ENCODE results near the gene SERINC5.

The SERINC5 gene

GRCh38 chr5:80090884-80091166 is 165.0 kb downstream of the SERINC5 start:
- no peak overlapping the region for H3K18ac ChIP-seq (ENCODE audit: low read length)
- no peak overlapping the region for H4K8ac ChIP-seq (ENCODE audit: low read depth, low read length)
- H3K9ac ChIP-seq (ENCODE audit: low read length): no peak overlapping the region
- DNase-seq: peak; percentile 60
- no peak overlapping the region for H2BK120ac ChIP-seq (ENCODE audit: low read depth, low read length)
- H3K27me3 ChIP-seq (ENCODE audit: insufficient read depth, low read length, poor library complexity): no peaks in the 10 kb centered on the region
- WGBS (ENCODE audit: extremely low coverage, insufficient coverage, low lambda C conversion rate): no CpG with 5 or more reads among the region's 5 CpGs
- no peak overlapping the region for H3K56ac ChIP-seq (ENCODE audit: low read length)
- no peaks in the 10 kb centered on the region for H3K36me3 ChIP-seq (ENCODE audit: control insufficient read depth, insufficient read depth, low read length)
- no peak overlapping the region for H2BK15ac ChIP-seq (replicated peaks; ENCODE audit: low read depth)
- H2BK5ac ChIP-seq (ENCODE audit: low read length): no peak overlapping the region
- no peak overlapping the region for H3K23ac ChIP-seq (ENCODE audit: low read length)
- H3K79me1 ChIP-seq (ENCODE audit: low read length): no peaks in the 10 kb centered on the region
- H3K4me1 ChIP-seq (ENCODE audit: control insufficient read depth, low read depth, low read length): no peaks in the 10 kb centered on the region
- no peaks in the 10 kb centered on the region for H3K79me2 ChIP-seq (ENCODE audit: control insufficient read depth, insufficient read depth, low read length)
- H3K4me2 ChIP-seq (ENCODE audit: low read length): no peak overlapping the region
- H2AK5ac ChIP-seq (ENCODE audit: low read length): no peak overlapping the region
- no peak overlapping the region for H4K5ac ChIP-seq (ENCODE audit: low read length)
- H3K4ac ChIP-seq (ENCODE audit: low read depth, low read length): no peak overlapping the region
- no peak overlapping the region for H3K4me3 ChIP-seq (ENCODE audit: low read length)
- no peak overlapping the region for H3K27ac ChIP-seq (ENCODE audit: low read depth, low read length)

- Histone ChIP-seq H4K8ac (ENCODE audit: low read depth, low read length) (no peak overlapping the region), H3K36me3 (ENCODE audit: control insufficient read depth, insufficient read depth, low read length) (no peaks in the 10 kb centered on the region), H3K79me2 (ENCODE audit: control insufficient read depth, insufficient read depth, low read length) (no peaks in the 10 kb centered on the region), H4K5ac (ENCODE audit: low read length) (no peak overlapping the region), H3K4me1 (ENCODE audit: control insufficient read depth, low read depth, low read length) (no peaks in the 10 kb centered on the region), H3K79me1 (ENCODE audit: low read length) (no peaks in the 10 kb centered on the region), H3K18ac (ENCODE audit: low read length) (no peak overlapping the region), H3K4me3 (ENCODE audit: low read length) (no peak overlapping the region), H3K23ac (ENCODE audit: low read length) (no peak overlapping the region), H2BK5ac (ENCODE audit: low read length) (no peak overlapping the region), H3K27ac (ENCODE audit: low read depth, low read length) (no peak overlapping the region), H3K9ac (ENCODE audit: low read length) (no peak overlapping the region), H3K56ac (ENCODE audit: low read length) (no peak overlapping the region), H2BK120ac (ENCODE audit: low read depth, low read length) (no peak overlapping the region), H3K4me2 (ENCODE audit: low read length) (no peak overlapping the region), H3K27me3 (ENCODE audit: insufficient read depth, low read length, poor library complexity) (no peaks in the 10 kb centered on the region), H2BK15ac (replicated peaks; ENCODE audit: low read depth) (no peak overlapping the region), H2AK5ac (ENCODE audit: low read length) (no peak overlapping the region), H3K4ac (ENCODE audit: low read depth, low read length) (no peak overlapping the region)
- 100% methylated on average over 2 of the region's 19 CpGs for WGBS (ENCODE audit: extremely low coverage, insufficient coverage, low lambda C conversion rate)
- peak; percentile 82 for DNase-seq
These were observed 172.6 kb downstream of the SERINC5 start for GRCh38 chr5:80083101-80083890.

- WGBS (ENCODE audit: extremely low coverage, insufficient coverage, low lambda C conversion rate): no CpG with 5 or more reads among the region's 16 CpGs
- no peaks in the 10 kb centered on the region for H3K27me3 ChIP-seq (ENCODE audit: insufficient read depth, low read length, poor library complexity)
- no peak overlapping the region for H3K4me3 ChIP-seq (ENCODE audit: low read length)
These were observed 173.1 kb downstream of the SERINC5 start for GRCh38 chr5:80082731-80083100.

GRCh38 chr5:80082281-80082680 is 173.6 kb downstream of the SERINC5 start:
- Histone ChIP-seq H3K9ac (ENCODE audit: low read length) (no peak overlapping the region), H3K4me2 (ENCODE audit: low read length) (no peak overlapping the region)
- no CpG with 5 or more reads among the region's 15 CpGs for WGBS (ENCODE audit: extremely low coverage, insufficient coverage, low lambda C conversion rate)

More at GRCh38 chr5:80082731-80083100, 173.1 kb downstream of the SERINC5 start:
- Histone ChIP-seq H4K5ac (ENCODE audit: low read length) (no peak overlapping the region), H3K9ac (ENCODE audit: low read length) (no peak overlapping the region), H3K27ac (ENCODE audit: low read depth, low read length) (no peak overlapping the region), H3K4me1 (ENCODE audit: control insufficient read depth, low read depth, low read length) (no peaks in the 10 kb centered on the region), H3K79me1 (ENCODE audit: low read length) (no peaks in the 10 kb centered on the region), H2BK120ac (ENCODE audit: low read depth, low read length) (no peak overlapping the region), H2BK15ac (replicated peaks; ENCODE audit: low read depth) (no peak overlapping the region), H2BK5ac (ENCODE audit: low read length) (no peak overlapping the region), H3K23ac (ENCODE audit: low read length) (no peak overlapping the region), H3K56ac (ENCODE audit: low read length) (no peak overlapping the region), H3K79me2 (ENCODE audit: control insufficient read depth, insufficient read depth, low read length) (no peaks in the 10 kb centered on the region), H2AK5ac (ENCODE audit: low read length) (no peak overlapping the region), H3K18ac (ENCODE audit: low read length) (no peak overlapping the region), H4K8ac (ENCODE audit: low read depth, low read length) (no peak overlapping the region), H3K36me3 (ENCODE audit: control insufficient read depth, insufficient read depth, low read length) (no peaks in the 10 kb centered on the region), H3K4ac (ENCODE audit: low read depth, low read length) (no peak overlapping the region), H3K4me2 (ENCODE audit: low read length) (no peak overlapping the region)
- peak; percentile 83 for DNase-seq

GRCh38 chr5:80078921-80079320 is 176.9 kb downstream of the SERINC5 start:
- no peaks in the 10 kb centered on the region for H3K79me1 ChIP-seq (ENCODE audit: low read length)
- H3K27me3 ChIP-seq (ENCODE audit: insufficient read depth, low read length, poor library complexity): no peaks in the 10 kb centered on the region
- no peak overlapping the region for H2BK15ac ChIP-seq (replicated peaks; ENCODE audit: low read depth)
- no peak overlapping the region for H4K5ac ChIP-seq (ENCODE audit: low read length)
- H3K36me3 ChIP-seq (ENCODE audit: control insufficient read depth, insufficient read depth, low read length): no peaks in the 10 kb centered on the region
- H3K27ac ChIP-seq (ENCODE audit: low read depth, low read length): no peak overlapping the region
- WGBS (ENCODE audit: extremely low coverage, insufficient coverage, low lambda C conversion rate): no CpG with 5 or more reads among the region's 4 CpGs
- H3K23ac ChIP-seq (ENCODE audit: low read length): no peak overlapping the region
- DNase-seq: no peak
- no peak overlapping the region for H3K4me3 ChIP-seq (ENCODE audit: low read length)
- no peak overlapping the region for H3K4ac ChIP-seq (ENCODE audit: low read depth, low read length)
- H4K8ac ChIP-seq (ENCODE audit: low read depth, low read length): no peak overlapping the region
- H3K56ac ChIP-seq (ENCODE audit: low read length): no peak overlapping the region
- H3K79me2 ChIP-seq (ENCODE audit: control insufficient read depth, insufficient read depth, low read length): no peaks in the 10 kb centered on the region
- no peak overlapping the region for H2BK5ac ChIP-seq (ENCODE audit: low read length)
- no peak overlapping the region for H3K4me2 ChIP-seq (ENCODE audit: low read length)
- no peak overlapping the region for H2AK5ac ChIP-seq (ENCODE audit: low read length)
- H3K9ac ChIP-seq (ENCODE audit: low read length): no peak overlapping the region
- H2BK120ac ChIP-seq (ENCODE audit: low read depth, low read length): no peak overlapping the region
- H3K4me1 ChIP-seq (ENCODE audit: control insufficient read depth, low read depth, low read length): no peaks in the 10 kb centered on the region
- H3K18ac ChIP-seq (ENCODE audit: low read length): no peak overlapping the region

More at GRCh38 chr5:80082281-80082680, 173.6 kb downstream of the SERINC5 start:
- Histone ChIP-seq H3K36me3 (ENCODE audit: control insufficient read depth, insufficient read depth, low read length) (no peaks in the 10 kb centered on the region), H2AK5ac (ENCODE audit: low read length) (no peak overlapping the region), H3K4me1 (ENCODE audit: control insufficient read depth, low read depth, low read length) (no peaks in the 10 kb centered on the region), H3K18ac (ENCODE audit: low read length) (no peak overlapping the region), H3K56ac (ENCODE audit: low read length) (no peak overlapping the region), H3K23ac (ENCODE audit: low read length) (no peak overlapping the region), H3K4me3 (ENCODE audit: low read length) (no peak overlapping the region), H3K4ac (ENCODE audit: low read depth, low read length) (no peak overlapping the region), H3K79me2 (ENCODE audit: control insufficient read depth, insufficient read depth, low read length) (no peaks in the 10 kb centered on the region), H3K79me1 (ENCODE audit: low read length) (no peaks in the 10 kb centered on the region), H4K8ac (ENCODE audit: low read depth, low read length) (peak overlapping the region; percentile 42), H2BK5ac (ENCODE audit: low read length) (no peak overlapping the region), H2BK15ac (replicated peaks; ENCODE audit: low read depth) (no peak overlapping the region), H3K27me3 (ENCODE audit: insufficient read depth, low read length, poor library complexity) (no peaks in the 10 kb centered on the region), H4K5ac (ENCODE audit: low read length) (no peak overlapping the region), H2BK120ac (ENCODE audit: low read depth, low read length) (no peak overlapping the region), H3K27ac (ENCODE audit: low read depth, low read length) (no peak overlapping the region)
- no peak for DNase-seq
